ENCODE measurements around the gene LINGO1. TPM values are rescaled to one million over a fixed set of nuclear protein-coding genes. Genes with fewer than 3 reads are reported as not detected.

The LINGO1 gene
- total and polyA plus RNA-seq, 4 donors: 0.38 to 2.1 (median 1.5) TPM

Other genes starting within 250 kb of the LINGO1 start
- gene PEAK1, start 212.8 kb downstream of the LINGO1 start, total RNA-seq: 100 to 1,000 TPM in 1 of 2 donors, 10 to 100 TPM in 1; 96.0 to 105 TPM
- gene PEAK1, start 212.8 kb downstream of the LINGO1 start, polyA plus RNA-seq: 10 to 100 TPM in 1 of 2 donors, 1 to 10 TPM in 1; 8.0 to 10.8 TPM
- 10 to 100 TPM; 29.7 to 44.2 TPM for gene HMG20A, start 212.0 kb downstream of the LINGO1 start, total RNA-seq
- gene HMG20A, start 212.0 kb downstream of the LINGO1 start, polyA plus RNA-seq: 10 to 100 TPM; 11.6 to 15.0 TPM